Vagina (tissue), 2 donors: ENCODE measurements around the gene DYSF. TPM values are rescaled to one million over a fixed set of nuclear protein-coding genes. Genes with fewer than 3 reads are reported as not detected.

ENCODE experiments used
- DNase-seq, 2 donors: peaks; one replicate each; pipeline ENCODE4 v3.0.0-alpha.2; 2017; ENCODE audit errors: extremely low spot score in 2 of 2
- H3K27ac ChIP-seq: fragments of 200-600 bp; sonication (generic); one replicate; pipeline ENCODE4 v1.5.1; 2019
- H3K27me3 ChIP-seq: fragments of 200-600 bp; sonication (generic); one replicate; pipeline ENCODE4 v1.5.1; 2019
- H3K36me3 ChIP-seq, 2 donors: fragments of 200-600 bp; sonication (generic); one replicate each; pipeline ENCODE4 v1.5.1; 2017 to 2019
- H3K4me1 ChIP-seq: fragments of 200-600 bp; sonication (generic); one replicate; pipeline ENCODE4 v1.5.1; 2019
- H3K4me3 ChIP-seq, 2 donors: fragments of 200-600 bp; sonication (generic); 1 replicate in 1 of 2; 2 replicates in 1 of 2; pipeline ENCODE4 v1.5.1; 2016 to 2019
- H3K9me3 ChIP-seq: fragments of 200-600 bp; sonication (generic); one replicate; pipeline ENCODE4 v1.5.1; 2019
- CTCF ChIP-seq, 3 experiments: fragments of 450-650 bp in 2 of 3; fragments of 200-600 bp in 1 of 3; sonication (generic) in 1 of 3; IDR thresholded peaks; one replicate each; pipeline ENCODE4 v1.5.1; 2017 to 2019; ENCODE audit warnings: antibody characterized with exemption in 3 of 3, mild to moderate bottlenecking in 2 of 3, moderate library complexity in 2 of 3
- POLR2A ChIP-seq, 2 donors: fragments of 450-650 bp; IDR thresholded peaks; one replicate each; pipeline ENCODE4 v1.6.1; 2017; ENCODE audit warnings: antibody characterized with exemption in 2 of 2, mild to moderate bottlenecking in 2 of 2, moderate library complexity in 2 of 2
- POLR2AphosphoS5 ChIP-seq, 2 donors: sonication (generic); formaldehyde crosslinking; IDR thresholded peaks; one replicate each; pipeline ENCODE4 v1.9.0; 2017; ENCODE audit warnings: antibody characterized with exemption in 2 of 2, mild to moderate bottlenecking in 2 of 2, low read depth in 1 of 2; ENCODE audit not compliant: insufficient read depth in 1 of 2
- intact Hi-C: fragments of 100-400 bp; cut with DNase I; formaldehyde crosslinking; loops from one replicate; pipeline ENCODE4 v1.15.1; 2023
- total RNA-seq: library from RNA; depleted of rRNA; stranded (reverse); fragments of >200 nt; gene quantifications from one replicate; pipeline ENCODE4 v1.2.3, GENCODE V29; 2016

The DYSF gene
- total RNA-seq, 1 donor from 2014 or later, result 10.1 TPM

GRCh38 chr2:71637168-71637567 lies 183.8 kb downstream of the DYSF start:
- intact Hi-C loops, result no loop called here
- Histone ChIP-seq H3K27me3 (no peaks in the 10 kb centered on the region), H3K36me3 (no peaks in the 10 kb centered on the region), H3K4me3 (no peak overlapping the region), H3K27ac (no peak overlapping the region), H3K4me1 (no peaks in the 10 kb centered on the region), H3K9me3 (no peaks in the 10 kb centered on the region)
- no peak for DNase-seq
- TF ChIP-seq POLR2A (IDR thresholded peaks at IDR 0.05) (no peak), POLR2AphosphoS5 (IDR thresholded peaks at IDR 0.05; ENCODE audit: insufficient read depth in 1 of 2, low read depth in 1 of 2) (no peak), CTCF (IDR thresholded peaks at IDR 0.05) (no peak)

- no peaks in the 10 kb centered on the region for H3K4me1 ChIP-seq
- H3K36me3 ChIP-seq, result no peaks in the 10 kb centered on the region
- no peak for TF ChIP-seq POLR2A (IDR thresholded peaks at IDR 0.05)
- TF ChIP-seq CTCF (IDR thresholded peaks at IDR 0.05), result no peak
- no peak for TF ChIP-seq POLR2AphosphoS5 (IDR thresholded peaks at IDR 0.05; ENCODE audit: insufficient read depth in 1 of 2, low read depth in 1 of 2)
- intact Hi-C loops, result no loop called here
- no peaks in the 10 kb centered on the region for H3K9me3 ChIP-seq
- no peak overlapping the region for H3K27ac ChIP-seq
- no peak for DNase-seq
- H3K4me3 ChIP-seq, result no peak overlapping the region
- no peaks in the 10 kb centered on the region for H3K27me3 ChIP-seq
Measured at GRCh38 chr2:71637736-71638135, 184.4 kb downstream of the DYSF start.

- no peaks in the 10 kb centered on the region for H3K36me3 ChIP-seq
- no peaks in the 10 kb centered on the region for H3K4me1 ChIP-seq
- no peaks in the 10 kb centered on the region for H3K9me3 ChIP-seq
- no peak for DNase-seq
- H3K27me3 ChIP-seq, result no peaks in the 10 kb centered on the region
- intact Hi-C loops, result no loop called here
- H3K4me3 ChIP-seq, result no peak overlapping the region
- TF ChIP-seq CTCF (IDR thresholded peaks at IDR 0.05) (no peak), POLR2AphosphoS5 (IDR thresholded peaks at IDR 0.05; ENCODE audit: insufficient read depth in 1 of 2, low read depth in 1 of 2) (no peak), POLR2A (IDR thresholded peaks at IDR 0.05) (no peak)
- no peak overlapping the region for H3K27ac ChIP-seq
Measured at GRCh38 chr2:71639735-71640134, 186.4 kb downstream of the DYSF start.

GRCh38 chr2:71640489-71640888 lies 187.1 kb downstream of the DYSF start:
- TF ChIP-seq POLR2AphosphoS5 (IDR thresholded peaks at IDR 0.05; ENCODE audit: insufficient read depth in 1 of 2, low read depth in 1 of 2) (no peak), POLR2A (IDR thresholded peaks at IDR 0.05) (no peak), CTCF (IDR thresholded peaks at IDR 0.05) (no peak)
- no peak for DNase-seq
- Histone ChIP-seq H3K36me3 (no peaks in the 10 kb centered on the region), H3K4me1 (no peaks in the 10 kb centered on the region), H3K27ac (no peak overlapping the region), H3K27me3 (no peaks in the 10 kb centered on the region), H3K9me3 (no peaks in the 10 kb centered on the region), H3K4me3 (no peak overlapping the region)
- intact Hi-C loops, result no loop called here

- no peak for TF ChIP-seq CTCF (IDR thresholded peaks at IDR 0.05)
- DNase-seq, result no peak
- intact Hi-C loops, result no loop called here
- no peak overlapping the region for H3K4me3 ChIP-seq
- no peaks in the 10 kb centered on the region for H3K9me3 ChIP-seq
- no peaks in the 10 kb centered on the region for H3K36me3 ChIP-seq
- no peak overlapping the region for H3K27ac ChIP-seq
- H3K27me3 ChIP-seq, result no peaks in the 10 kb centered on the region
- no peaks in the 10 kb centered on the region for H3K4me1 ChIP-seq
Measured at GRCh38 chr2:71643674-71644357, 190.5 kb downstream of the DYSF start.
